ENCODE data around the gene STPG1.
"Not testable (repeated sequence)": the region's sequence is repeated elsewhere in the genome, so short reads cannot be mapped to it uniquely, and the experiment has no call there.

Gene STPG1, protein sequence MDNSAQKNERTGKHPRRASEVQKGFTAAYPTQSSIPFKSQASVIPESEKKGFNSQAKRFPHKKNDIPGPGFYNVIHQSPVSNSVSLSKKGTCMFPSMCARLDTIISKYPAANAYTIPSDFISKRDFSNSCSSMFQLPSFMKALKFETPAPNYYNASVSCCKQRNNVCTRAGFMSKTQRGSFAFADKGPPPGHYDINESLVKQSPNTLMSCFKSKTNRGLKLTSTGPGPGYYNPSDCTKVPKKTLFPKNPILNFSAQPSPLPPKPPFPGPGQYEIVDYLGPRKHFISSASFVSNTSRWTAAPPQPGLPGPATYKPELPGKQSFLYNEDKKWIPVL

DNA sequence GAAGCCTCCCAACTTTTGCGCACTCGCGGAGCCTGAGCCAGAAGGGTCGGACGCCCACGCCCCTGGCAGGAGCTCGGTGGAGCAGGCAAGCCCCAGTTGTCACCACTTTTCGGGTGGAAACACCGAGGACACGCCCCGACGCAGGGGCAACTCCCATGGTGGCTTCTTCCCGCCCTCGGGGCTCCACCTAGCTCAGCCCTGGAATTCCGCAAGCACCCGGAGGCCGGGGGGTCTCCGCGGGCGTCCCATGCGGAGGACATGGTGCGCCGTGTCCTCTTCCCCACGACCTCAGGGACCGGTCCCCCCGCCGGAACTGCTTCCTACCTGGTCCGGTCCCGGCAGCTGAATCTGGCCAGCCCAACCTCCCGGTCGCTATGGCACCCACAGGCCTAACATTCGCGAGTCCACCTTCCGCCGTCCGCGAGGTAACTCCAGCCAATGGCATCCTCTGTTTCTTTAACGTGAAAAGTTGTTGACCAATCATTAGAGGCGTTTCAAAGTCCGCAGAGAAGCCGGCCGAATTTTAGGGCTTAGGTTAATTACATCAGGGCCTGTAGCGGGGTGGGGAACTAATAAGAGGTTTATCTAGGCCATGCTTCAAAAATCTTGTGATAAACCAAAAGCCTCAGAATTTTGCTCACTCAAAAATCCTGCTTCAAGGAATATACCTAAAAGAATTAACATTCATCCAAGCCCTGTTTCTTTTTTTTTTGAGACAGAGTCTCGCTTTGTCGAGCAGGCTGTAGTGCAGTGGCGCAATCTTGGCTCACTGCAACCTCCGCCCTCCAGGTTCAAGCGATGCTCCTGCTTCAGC is at the start of gene STPG1:
Gene STPG1 (minus strand): TSS at position 433 of the 814 bp plus-strand sequence. CDS start 12,394 bp downstream, outside the sequence.
- peak; percentile 90 for DNase-seq (ENCODE audit: low read depth)

DNA sequence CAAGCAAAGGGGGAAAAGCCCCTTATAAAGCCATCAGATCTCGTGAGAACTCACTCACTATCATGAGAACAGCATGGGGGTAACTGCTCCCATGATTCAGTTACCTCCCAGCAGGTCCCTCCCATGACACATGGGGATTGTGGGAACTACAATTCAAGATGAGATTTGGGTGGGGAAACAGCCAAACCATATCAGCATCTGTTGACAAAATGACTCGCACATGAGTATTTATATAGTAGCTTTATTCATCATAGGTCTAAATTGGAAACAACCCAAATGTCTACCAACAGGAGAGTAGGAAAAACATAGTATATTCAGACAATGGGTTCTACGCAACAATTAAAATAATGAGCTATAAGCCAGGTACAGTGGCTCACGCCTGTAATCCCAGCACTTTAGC is 48.5 kb upstream of the STPG1 start:
- not testable (repeated sequence) for DNase-seq (ENCODE audit: low read depth)

DNA sequence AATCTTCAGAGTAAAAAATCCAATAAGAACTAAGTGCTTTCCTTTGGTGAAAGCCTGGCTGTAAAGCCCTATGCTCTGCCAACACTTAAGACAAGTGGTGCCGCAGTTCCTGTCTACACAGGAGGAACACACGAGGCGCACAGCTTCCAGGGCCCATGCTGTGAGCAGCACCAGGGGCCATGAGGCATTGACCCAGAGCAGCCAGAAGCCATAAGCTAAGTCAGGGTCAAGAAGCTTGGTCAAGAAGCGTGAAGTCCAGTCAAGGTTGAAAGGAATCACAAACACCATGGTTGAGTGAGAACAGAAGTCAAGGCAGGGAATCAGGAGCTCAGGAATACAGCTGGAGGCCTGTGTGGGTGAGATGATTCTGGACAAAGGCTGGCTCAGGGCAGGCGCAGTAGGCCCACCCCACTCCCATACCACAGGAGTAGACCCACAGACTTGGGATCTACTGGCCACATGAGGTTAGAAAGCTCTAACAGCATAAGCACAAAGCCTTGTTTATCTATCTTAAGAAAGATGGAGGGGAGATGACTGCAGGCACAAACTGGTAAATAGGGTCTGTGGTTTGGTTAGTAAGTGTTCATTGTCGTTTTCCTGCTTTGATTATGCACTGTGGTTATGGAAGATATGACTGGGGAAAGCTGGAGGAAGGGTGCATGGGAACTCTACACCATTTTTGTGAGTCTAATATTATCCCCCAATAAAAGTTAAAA is 46.1 kb upstream of the STPG1 start:
- DNase-seq (ENCODE audit: low read depth): no peak

DNA sequence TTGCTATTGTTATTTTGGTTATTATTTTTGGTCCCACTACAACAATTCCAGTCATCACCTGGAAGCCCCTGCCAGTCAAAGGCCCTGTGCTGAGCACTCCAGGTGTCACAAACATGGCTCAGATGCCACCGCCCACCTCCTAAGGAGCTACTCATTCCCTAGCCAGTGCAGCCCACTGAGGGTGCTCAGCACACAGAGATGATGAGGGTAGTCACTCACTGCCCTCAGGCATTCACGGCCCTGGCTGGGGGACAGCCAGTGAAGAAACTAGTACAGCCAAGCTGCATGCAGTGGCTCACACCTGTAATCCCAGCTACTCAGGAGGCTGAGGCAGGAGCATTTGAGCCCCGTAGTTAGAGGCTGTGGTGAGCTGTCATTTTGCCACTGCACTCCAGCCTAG is 44.3 kb upstream of the STPG1 start:
- no peak for DNase-seq (ENCODE audit: low read depth)

DNA sequence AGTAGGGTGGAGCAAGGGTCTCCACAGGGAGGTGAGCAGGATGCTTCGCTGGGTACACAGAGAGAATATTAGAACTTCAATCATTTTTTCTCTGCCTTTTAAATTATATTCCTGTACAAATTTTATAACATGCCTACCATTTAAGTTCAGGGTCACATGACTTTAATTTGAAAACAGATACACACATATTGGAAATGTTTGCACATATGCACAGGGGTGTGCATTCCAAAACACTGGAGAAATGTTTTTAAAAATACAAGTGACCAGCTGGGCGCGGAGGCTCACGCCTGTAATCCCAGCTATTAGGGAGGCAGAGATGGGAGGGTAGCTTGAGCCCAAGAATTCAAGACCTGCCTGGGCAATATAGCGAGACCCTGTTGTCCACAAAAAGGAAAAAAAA is 41.7 kb upstream of the STPG1 start:
- no peak for DNase-seq (ENCODE audit: low read depth)

DNA sequence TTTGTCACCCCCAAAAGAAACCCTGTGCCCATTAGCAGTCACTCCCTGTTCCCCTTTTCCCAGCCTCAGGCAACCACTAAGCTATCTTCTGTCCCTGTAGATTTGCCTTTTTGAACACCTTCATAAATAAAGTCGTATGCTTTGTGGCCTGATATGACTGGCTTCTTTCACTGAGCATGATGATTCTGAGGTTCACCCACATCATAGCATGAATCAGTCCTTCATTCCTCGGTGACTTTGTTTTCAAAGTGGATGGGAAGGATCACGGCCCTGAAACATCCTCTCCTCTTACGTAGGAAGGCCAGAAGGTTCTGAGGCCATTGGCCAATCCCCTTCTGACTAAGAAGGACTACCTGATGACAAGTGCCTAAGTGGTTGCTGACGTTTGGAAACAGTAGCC is 41.1 kb upstream of the STPG1 start:
- no peak for DNase-seq (ENCODE audit: low read depth)

DNA sequence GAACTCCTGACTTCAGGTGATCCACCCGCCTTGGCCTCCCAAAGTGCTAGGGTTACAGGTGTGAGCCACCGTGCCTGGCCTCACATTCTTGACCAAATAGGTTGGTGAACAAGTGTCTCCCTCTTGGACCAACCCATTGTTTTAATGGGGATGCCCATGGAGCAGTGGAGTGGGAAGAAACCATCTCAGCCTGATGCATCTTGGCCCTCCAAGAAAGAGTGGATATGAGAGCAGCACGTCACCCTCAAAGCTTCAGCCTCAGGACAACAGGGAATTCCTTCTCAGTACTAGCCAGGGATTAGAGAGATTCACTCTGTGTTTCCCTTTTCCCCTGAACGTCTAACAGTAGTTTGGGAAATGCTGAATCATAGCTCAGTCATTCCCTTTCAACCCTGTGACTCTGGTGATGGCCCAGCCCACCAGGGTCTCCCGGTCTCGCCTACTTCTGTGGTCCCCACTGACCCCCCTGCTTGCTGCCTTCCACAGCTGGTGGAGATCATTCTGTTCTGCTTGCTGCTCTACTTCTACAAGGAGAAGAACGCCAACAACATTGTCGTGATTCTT is 39.4 kb upstream of the STPG1 start:
- DNase-seq (ENCODE audit: low read depth): no peak

DNA sequence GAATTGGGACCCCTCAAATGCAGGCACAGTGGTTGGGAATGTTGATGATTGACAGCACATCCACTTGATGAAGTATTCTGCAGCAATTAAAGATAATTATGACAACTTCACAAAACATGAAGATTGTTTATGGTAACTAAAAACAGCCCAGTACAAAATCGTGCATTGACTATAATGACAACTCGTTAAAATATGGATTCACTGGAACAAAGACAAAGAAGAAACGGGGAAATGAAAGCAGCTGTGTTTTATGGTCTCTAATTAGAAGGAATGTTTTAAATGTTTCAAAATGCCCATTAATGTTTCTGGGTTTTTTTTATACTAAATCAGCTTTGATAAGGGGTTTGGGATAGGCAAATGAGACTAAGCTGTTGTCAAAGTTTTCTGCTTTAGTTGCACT is 38.2 kb upstream of the STPG1 start:
- no peak for DNase-seq (ENCODE audit: low read depth)

DNA sequence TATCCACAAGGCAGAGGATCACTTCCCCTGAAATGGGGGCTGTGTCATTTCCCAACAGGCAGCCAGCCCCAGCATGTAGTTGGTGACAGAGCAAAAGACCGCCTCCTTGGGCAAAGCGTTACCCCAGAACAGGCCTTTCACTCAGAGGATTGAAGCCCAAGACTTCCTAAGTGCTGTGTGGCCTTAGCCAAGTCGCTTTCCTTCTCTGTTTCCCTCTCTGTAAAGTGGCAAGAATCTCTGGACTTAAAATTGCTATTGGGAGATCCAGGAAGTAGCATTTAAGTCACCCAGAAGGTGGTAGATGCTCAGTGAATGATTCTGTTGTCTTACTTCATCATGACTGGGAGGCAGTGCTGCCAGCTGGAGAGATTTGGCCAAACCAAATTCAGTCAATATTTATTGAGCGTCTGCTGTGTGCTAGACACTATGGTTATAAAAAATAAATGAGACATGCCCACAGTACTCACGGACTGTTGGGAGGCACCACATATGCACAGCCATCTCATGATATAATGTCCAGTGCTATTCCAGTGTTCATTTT is 37.3 kb upstream of the STPG1 start:
- no peak for DNase-seq (ENCODE audit: low read depth)

DNA sequence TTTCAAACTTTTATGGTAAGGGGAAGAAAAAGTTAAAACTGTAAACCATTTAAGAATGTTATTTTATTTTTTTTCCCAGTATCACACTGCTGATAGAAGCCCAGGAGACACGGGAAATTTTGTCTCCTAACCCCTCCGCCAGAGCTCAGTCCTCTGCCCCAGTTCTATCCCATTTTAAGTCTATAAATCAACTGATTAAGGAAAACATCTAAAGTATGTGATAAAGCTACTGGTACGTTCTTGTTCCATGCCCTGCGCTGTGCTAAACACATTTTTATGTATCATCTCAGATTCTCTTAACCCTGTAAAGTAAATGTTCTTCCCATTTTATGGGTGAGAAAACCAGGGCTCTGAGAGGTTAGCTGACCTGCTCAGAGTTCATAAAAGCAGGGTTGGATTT is 36.7 kb upstream of the STPG1 start:
- no peak for DNase-seq (ENCODE audit: low read depth)

DNA sequence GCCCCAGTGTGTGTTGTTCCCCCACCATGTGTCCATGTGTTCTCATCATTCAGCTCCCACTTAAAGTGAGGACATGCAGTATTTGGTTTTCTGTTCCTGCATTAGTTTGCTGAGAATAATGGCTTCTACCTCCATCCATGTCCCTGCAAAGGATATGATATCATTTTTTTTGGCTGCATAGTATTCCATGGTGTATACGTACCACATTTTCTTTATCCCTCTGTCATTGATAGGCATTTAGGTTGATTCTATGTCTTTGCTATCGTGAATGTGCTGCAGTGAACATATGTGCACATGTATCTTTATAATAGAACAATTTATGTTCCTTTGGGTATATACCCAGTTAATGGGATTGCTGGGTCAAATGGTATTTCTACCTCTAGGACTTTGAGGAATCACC is 32.9 kb upstream of the STPG1 start:
- DNase-seq (ENCODE audit: low read depth): not testable (repeated sequence)

DNA sequence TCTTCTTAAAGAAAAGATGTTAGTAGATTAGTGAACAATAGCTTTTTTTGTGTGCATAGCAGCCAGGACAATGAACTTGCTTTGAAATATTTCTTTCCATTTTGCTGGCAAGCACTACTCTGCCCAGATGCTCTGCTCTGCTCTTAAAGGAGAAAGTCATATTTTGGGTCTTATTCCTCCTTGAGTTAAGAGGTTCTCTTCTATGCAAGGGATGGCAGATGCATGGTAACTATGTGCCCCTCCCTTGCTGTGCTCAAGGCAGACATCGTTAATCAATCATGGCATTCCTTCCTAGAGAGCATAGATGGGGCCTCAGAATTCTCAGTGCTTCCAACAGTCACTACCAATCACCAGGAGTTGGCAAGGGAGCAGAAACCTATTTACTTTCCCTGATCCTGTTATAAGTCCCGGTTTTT is 29.7 kb upstream of the STPG1 start:
- no peak for DNase-seq (ENCODE audit: low read depth)

DNA sequence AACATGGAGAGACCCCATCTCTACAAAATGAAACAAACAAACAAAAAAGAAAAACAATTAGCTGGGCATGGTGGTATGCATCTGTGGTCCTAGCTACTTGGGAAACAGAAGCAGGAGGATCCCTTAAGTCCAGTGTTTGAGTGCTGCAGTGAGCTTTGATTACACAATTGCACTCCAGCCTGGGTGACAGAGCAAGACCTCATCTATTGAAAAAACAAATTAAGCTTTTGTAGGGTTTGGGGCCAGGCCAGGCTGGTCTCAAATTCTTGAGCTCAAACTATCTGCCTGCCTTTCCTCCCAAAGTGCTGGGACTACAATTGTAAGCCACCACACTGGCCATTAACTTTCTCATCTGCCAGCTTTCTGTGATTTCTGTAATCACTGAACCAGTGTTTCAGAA is 29.2 kb upstream of the STPG1 start:
- no peak for DNase-seq (ENCODE audit: low read depth)

DNA sequence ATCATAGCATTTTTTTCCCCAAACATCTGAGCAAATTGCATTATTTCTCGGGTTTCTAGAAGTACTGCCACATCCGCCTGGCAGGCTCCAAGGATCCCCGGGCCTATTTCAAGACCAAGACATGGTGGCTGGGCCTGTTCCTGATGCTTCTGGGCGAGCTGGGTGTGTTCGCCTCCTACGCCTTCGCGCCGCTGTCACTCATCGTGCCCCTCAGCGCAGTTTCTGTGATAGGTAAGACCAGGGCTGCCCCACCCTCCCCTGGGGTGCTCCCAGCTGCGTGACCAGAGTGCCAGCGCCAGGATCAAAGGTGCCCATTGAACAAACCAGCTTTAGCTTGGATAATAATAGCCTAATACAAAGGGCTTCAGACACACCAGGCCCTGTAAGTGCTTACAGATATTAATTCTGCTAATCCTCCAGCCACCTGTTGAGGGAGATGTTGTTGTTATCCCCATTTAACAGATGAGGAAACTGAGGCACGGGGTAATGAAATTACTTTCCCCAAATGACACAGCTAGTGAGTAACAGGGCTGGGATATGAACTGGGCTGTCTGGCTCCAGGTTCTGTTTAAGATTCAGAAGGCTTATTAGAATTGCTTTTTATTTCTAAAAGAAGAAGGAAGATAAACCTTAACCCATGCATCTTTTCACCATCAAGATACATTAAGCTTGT is 28.6 kb upstream of the STPG1 start:
- no peak for DNase-seq (ENCODE audit: low read depth)

DNA sequence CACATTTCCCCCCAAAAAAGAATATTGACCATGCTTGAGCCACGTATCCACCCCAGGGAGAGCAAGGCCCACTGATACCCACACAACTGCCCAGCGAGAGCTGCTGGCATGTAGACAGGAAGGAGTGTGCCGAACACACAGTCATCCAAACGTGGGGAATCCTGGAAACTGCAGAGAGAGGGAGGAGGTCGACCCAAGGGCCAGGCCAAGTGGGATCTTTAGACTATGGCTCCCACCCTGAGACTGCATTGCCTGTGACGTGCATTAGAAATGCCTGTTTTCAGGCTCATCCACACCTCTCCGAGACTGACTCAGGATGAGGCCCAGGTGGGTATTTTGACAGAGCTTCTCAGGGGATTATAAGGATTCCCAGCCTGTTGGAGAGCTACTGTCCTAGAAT is 27.9 kb upstream of the STPG1 start:
- DNase-seq (ENCODE audit: low read depth): no peak

DNA sequence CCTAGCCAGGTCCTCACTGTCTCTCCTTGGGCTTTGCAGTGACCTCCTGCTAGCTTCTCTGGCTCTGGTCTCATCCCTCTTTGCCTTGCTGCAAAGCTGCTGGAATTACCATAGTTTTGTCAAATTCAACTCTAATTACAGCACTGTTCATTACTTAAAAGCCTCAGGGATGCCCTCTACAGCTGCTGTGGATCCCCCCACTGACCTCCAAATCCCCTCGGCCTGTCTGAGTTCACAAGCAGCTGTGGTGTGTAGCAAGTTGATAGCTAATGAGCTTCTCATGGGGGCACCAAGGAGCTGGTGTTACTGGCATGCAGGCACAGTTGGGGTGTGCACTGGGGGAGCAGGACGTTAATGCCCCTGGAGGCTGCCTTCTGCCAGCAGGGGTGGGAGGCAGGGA is 26.9 kb upstream of the STPG1 start:
- DNase-seq (ENCODE audit: low read depth): no peak

DNA sequence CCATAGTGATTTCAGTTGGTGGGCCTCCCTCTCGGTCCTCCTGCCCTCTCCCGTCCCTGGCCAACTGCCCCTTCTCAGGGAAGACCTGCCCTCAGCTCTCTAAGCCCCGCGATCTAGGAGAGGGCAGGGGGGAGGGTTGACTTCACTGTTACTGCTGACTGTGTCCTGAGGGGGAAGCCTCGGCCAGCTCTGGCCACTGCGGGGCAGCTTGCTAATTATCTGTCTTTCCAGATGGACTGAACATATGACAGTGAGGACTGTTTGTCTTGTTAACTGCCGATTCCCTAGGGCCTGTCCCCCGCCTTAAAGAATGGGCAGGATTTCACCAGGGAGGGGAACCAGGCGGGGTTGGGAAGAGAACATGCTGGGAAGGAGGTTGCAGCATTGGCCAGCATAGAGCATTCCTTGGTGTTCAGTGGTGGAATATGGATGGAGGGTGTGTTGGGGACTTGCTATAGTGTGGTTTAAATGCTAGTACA is 24.9 kb upstream of the STPG1 start:
- DNase-seq (ENCODE audit: low read depth): no peak

DNA sequence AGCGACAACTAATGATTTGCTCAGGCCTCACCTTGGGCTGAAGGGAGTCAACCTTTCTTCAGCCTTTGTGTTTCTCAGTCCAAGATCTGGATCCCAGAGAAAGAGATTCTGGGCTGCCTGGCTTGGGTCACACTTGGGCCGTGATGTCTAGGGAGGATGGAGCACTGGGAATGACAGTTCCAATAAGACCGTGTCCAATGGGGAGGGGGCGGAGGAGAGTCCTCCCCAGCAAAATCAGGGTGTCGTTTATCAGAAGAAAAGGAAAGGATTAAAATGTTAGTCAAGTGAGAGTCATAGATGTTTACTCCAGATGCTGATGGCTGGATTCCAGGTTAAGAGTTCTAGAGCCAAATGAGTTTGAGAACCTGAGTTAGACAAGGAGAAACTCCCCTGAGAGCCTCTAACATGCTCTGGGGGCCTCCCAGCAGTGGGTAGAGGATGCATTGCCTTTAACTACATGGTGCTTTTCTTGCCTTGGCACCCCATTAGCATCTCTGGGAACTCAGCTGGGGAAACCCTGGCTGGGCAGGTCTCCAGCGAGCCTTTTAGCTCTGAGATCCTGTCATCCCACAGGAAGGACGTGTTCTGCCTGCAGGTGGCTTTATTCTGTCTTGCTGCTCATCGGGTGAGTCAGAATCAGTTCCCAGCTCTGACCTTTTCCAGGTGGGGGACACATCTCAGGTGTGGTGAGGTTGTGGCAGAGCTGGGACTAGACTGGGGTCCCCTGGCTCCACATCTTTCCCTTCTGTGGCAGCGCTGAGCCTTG is 24.2 kb upstream of the STPG1 start:
- no peak for DNase-seq (ENCODE audit: low read depth)

DNA sequence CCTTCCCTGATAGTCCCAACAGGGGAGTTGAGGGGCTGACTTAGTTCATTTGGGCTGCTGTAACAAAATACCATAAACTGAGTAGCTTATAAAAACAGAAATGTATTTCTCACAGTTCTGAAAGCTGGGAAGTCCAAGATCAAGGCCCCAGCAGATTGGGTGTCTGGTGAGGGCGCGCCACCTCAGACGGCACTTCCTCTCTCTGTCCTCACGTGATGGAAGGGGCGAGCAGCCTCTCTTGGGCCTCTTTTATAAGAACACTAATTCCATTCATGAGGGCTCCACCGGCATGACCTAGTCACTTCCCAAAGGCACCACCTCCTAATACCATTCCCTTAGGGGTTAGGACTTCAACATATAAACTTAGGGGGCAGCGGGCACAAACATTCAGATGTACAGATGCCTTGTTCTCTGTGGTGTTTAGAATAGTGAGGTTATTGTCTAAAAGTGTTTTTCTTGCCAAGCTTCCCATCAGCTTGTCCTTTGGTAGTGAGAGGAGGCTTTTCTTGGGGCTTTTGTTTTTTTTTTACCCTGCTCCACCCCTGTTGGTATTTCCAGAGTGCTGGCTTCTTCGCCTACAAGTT is 22.3 kb upstream of the STPG1 start:
- no peak for DNase-seq (ENCODE audit: low read depth)

DNA sequence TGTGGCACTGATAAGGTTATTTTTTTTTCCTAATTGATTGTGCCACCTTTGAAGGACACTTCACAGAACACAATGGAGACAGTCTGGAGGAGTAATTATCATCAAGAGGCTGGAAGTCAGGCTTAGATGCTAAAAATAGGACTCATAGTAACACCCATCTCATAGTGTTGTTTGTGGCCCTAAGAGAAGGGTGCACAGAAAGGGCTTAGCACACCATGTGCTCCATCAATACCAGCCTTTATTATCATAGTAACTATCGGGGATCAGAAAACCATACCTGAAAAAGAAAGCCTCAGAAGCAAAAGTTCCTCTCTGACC is 13.9 kb upstream of the STPG1 start:
- DNase-seq (ENCODE audit: low read depth): no peak
